ENCODE measurements around the gene S1PR4. TPM values are rescaled to one million over a fixed set of nuclear protein-coding genes. Genes with fewer than 3 reads are reported as not detected.
"Not testable (repeated sequence)": the region's sequence is repeated elsewhere in the genome, so short reads cannot be mapped to it uniquely, and the experiment has no call there.

Gene S1PR4
- total RNA-seq, 2 donors from 2014 or later = 1.2 to 6.4 TPM

DNA sequence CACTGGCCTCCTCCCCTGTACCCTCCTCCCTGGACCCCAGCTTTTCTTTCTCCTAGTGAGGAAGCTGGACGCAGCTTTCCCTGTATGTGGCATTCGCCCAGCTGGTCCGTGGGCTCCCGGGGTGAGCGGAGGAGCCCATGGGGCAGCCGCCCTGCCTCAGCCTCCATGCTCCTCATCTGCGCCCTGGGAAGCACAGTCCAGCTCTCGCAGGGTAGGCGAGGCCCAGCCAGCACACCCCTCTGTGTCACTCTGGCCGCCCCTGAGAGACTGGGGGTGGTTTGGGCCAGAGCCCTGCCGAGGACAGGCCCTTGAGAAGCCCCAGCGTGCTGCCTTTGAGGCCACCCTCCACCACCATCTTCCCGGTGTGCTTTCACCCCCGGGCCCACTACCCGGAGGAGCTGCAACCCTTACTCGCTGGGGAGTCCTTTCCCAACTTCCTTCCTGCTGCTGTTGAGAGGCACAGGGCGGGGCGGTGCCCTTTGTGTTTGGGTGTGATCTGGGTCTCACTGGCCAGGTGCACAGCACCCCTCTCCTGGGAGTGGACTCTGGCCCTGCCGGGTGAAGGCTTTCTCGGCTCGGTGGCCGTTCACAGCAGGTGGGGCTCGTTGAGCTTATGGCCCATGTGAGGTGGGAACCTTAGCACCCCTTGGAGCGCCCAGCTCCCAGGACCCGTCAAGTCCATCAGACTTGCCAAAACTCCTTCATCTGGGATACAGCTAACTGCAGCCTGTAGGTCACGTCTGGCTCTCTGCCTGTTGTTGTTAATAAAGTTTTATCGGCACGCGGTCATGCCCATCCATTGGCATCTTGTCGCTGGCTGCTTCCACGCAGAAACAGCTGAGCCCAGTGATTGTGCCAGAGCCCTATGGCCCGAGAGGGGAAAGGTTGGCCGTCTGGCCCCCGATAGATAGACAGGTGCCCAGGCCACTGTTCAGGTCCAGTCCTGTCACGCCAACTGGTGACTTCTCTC is 10.3 kb downstream of the S1PR4 start:
- Histone ChIP-seq H3K4me3 (no peak overlapping the region), H3K4me1 (ENCODE audit: control insufficient read depth in 1 of 2, low read depth in 2 of 2) (peaks cover 10 to 23% of the 10 kb centered on the region in 2 donors)
- TF ChIP-seq, protein P1, sequence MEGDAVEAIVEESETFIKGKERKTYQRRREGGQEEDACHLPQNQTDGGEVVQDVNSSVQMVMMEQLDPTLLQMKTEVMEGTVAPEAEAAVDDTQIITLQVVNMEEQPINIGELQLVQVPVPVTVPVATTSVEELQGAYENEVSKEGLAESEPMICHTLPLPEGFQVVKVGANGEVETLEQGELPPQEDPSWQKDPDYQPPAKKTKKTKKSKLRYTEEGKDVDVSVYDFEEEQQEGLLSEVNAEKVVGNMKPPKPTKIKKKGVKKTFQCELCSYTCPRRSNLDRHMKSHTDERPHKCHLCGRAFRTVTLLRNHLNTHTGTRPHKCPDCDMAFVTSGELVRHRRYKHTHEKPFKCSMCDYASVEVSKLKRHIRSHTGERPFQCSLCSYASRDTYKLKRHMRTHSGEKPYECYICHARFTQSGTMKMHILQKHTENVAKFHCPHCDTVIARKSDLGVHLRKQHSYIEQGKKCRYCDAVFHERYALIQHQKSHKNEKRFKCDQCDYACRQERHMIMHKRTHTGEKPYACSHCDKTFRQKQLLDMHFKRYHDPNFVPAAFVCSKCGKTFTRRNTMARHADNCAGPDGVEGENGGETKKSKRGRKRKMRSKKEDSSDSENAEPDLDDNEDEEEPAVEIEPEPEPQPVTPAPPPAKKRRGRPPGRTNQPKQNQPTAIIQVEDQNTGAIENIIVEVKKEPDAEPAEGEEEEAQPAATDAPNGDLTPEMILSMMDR (IDR thresholded peaks at IDR 0.05) = no peak

DNA sequence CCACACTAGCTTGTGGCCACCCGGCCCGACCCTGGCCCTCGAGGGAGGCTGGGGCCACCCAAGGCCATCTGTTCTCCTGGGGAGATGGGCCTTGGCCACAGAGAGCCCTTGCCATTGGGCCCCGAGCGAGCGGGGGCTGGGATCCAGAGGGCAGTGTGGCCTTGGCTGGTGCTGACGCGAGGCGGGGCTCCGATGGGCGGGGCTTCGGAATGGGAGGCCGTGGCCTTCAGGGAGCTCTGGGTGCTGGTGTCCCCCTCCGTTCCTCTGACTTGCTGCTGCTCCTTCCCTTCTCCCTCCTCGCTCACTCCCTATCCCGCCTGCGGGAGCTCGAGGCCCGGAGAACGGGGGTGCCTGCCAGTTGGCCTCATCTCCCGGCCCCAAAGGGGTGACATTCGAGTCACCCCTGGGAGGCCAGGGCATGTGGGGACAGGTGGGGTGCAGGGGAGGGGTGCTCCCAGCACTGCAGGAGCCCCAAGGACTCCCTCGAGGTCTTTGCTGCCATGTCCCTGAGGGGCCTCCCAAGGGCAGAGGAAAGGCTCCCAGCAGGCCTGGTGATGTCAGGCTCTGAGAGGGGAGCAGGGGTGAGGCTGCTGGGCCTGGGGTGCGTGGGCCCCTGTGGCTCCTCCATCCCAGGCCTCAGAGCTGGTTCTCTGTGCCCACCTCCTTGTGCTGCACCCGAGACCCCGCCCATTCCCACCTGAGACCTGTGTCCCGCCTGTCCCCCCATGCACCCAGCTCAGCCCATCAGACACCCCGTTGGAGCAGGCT is 11.3 kb downstream of the S1PR4 start:
- no peak overlapping the region for H3K27ac ChIP-seq
- TF ChIP-seq, protein P1 (IDR thresholded peaks at IDR 0.05) = no peak
- no peaks in the 10 kb centered on the region for H3K9me3 ChIP-seq
- H3K27me3 ChIP-seq (replicated peaks; ENCODE audit: insufficient read depth) = no peaks in the 10 kb centered on the region
- ATAC-seq (ENCODE audit: insufficient number of reproducible peaks, low FRiP score, low read depth) (no peak), DNase-seq (ENCODE audit: low spot score) (no peak)
- H3K4me1 ChIP-seq (ENCODE audit: control insufficient read depth in 1 of 2, low read depth in 2 of 2) = peaks cover 10 to 20% of the 10 kb centered on the region in 2 donors
- peaks cover 10% of the 10 kb centered on the region for H3K36me3 ChIP-seq
- H3K4me3 ChIP-seq = no peak overlapping the region

More for the DNA sequence above, 10.3 kb downstream of the S1PR4 start:
- Histone ChIP-seq H3K9me3 (no peaks in the 10 kb centered on the region), H3K27me3 (replicated peaks; ENCODE audit: insufficient read depth) (no peaks in the 10 kb centered on the region), H3K36me3 (peaks cover 8% of the 10 kb centered on the region), H3K27ac (no peak overlapping the region)
- ATAC-seq (ENCODE audit: insufficient number of reproducible peaks, low FRiP score, low read depth) = no peak
- DNase-seq (ENCODE audit: low spot score) = no peak

DNA sequence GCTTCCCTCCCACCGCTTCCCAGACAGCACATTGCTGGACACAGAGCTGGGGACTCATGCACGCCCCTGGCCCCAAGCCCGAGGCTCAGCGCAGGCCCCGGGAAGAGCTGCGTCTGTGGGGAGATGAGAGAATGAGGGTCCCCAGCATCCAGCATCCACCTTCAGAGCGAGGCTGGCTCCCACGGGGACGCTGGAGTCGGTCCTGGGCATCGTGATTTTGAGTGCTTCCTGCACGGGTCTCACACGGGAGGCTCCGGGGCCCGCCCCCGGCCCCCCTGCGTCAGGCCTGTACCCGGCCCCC is 11.9 kb downstream of the S1PR4 start:
- Histone ChIP-seq H3K27ac (no peak overlapping the region), H3K4me3 (no peak overlapping the region), H3K9me3 (no peaks in the 10 kb centered on the region), H3K4me1 (ENCODE audit: control insufficient read depth in 1 of 2, low read depth in 2 of 2) (peaks cover 10 to 19% of the 10 kb centered on the region in 2 donors), H3K36me3 (peaks cover 10% of the 10 kb centered on the region), H3K27me3 (replicated peaks; ENCODE audit: insufficient read depth) (no peaks in the 10 kb centered on the region)
- ATAC-seq (ENCODE audit: insufficient number of reproducible peaks, low FRiP score, low read depth) = no peak
- DNase-seq (ENCODE audit: low spot score) = no peak
- TF ChIP-seq, protein P1 (IDR thresholded peaks at IDR 0.05) = no peak

DNA sequence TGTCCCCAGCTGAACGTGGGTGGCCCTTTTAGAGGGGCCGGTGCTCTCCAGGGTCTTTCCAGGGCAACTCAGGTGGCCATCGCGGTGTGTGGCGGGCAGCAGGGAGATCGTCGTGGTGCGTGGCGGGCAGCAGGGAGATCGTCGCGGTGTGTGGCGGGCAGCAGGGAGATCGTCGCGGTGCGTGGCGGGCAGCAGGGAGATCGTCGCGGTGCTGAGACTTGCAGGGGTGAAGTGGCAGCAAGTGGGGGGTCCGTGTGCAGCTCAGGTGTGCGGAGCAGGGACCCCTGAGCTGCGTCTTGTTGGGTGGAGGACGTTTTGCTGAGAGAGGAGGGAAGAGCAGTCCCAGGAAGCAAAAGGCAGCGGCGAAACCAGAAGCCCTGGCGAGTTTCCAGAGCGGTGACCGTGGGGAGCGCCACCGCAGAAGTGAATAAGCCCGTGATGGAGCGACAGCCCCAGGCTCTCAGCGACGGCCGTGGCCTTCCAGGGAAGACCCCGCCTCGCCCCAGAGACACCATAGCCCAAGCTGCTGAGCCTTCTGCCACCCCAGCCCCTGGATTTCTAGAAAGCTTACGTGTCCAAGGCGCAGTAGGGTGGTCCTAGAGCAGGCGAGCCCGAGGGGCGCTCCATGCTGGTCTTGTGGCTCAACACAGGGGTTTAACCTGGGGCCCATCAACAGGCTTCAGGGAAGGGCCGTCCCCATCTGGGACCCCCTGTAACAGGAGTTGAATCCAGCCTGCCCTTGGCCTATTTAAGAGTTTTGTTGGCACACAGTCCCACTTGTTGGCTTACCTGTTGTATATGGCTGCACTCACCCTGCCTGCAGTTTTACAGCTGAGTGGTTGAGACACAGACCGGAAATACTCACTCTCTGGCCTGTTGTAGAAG is 12.6 kb downstream of the S1PR4 start:
- H3K36me3 ChIP-seq = peaks cover 10% of the 10 kb centered on the region
- H3K4me3 ChIP-seq = no peak overlapping the region
- H3K9me3 ChIP-seq = no peaks in the 10 kb centered on the region
- DNase-seq (ENCODE audit: low spot score) (no peak), ATAC-seq (ENCODE audit: insufficient number of reproducible peaks, low FRiP score, low read depth) (no peak)
- H3K27me3 ChIP-seq (replicated peaks; ENCODE audit: insufficient read depth) = no peaks in the 10 kb centered on the region
- TF ChIP-seq, protein P1 (IDR thresholded peaks at IDR 0.05) = no peak
- no peak overlapping the region for H3K27ac ChIP-seq
- H3K4me1 ChIP-seq (ENCODE audit: control insufficient read depth in 1 of 2, low read depth in 2 of 2) = peaks cover 10 to 19% of the 10 kb centered on the region in 2 donors

DNA sequence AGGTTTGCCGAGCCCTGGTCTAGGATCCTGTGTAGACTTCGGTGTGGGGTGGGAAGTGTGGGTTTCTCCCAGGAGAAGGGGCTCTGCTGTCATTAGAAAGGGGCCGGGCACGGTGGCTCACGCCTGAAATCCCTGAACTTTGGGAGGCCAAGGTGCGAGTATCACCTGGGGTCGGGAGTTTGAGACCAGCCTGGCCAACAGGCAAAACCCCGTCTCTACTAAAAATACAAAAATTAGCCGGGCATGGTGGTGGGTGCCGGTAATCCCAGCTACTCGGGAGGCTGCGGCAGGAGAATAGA is 13.2 kb downstream of the S1PR4 start:
- Histone ChIP-seq H3K36me3 (peaks cover 13% of the 10 kb centered on the region), H3K4me1 (ENCODE audit: control insufficient read depth in 1 of 2, low read depth in 2 of 2) (peaks cover 6 to 14% of the 10 kb centered on the region in 2 donors)
- not testable (repeated sequence) for H3K27ac ChIP-seq; H3K4me3 ChIP-seq; H3K27me3 ChIP-seq (replicated peaks; ENCODE audit: insufficient read depth); H3K9me3 ChIP-seq; ATAC-seq (ENCODE audit: insufficient number of reproducible peaks, low FRiP score, low read depth); DNase-seq (ENCODE audit: low spot score)

Measured in thoracic aorta (tissue), 2 donors.